B cell (primary cell): ENCODE measurements around the gene SDCCAG8. TPM values are rescaled to one million over a fixed set of nuclear protein-coding genes. Genes with fewer than 3 reads are reported as not detected.

Source experiments
- ATAC-seq: fragments of 200-7000 bp; cut with Tn5 transposase; one replicate; pipeline ENCODE4 v1.10.0; 2021; ENCODE audit warnings: low read depth, mild to moderate bottlenecking, moderate number of reproducible peaks, moderate library complexity
- CTCF ChIA-PET: fragments of 350-600 bp; sonication (Branson Sonifier 250); formaldehyde crosslinking; loops from one replicate; lab custom pipeline; 2021; ENCODE audit warnings: antibody characterized with exemption, inconsistent platforms; lab: Charles Lee
- POLR2A ChIA-PET: fragments of 350-600 bp; sonication (Branson Sonifier 250); formaldehyde crosslinking; loops from one replicate; lab custom pipeline; 2021; ENCODE audit warnings: antibody characterized with exemption; lab: Charles Lee
- DNase-seq: peaks from one replicate; pipeline ENCODE4 v3.0.0; 2013
- H2AFZ ChIP-seq: 2 replicates; pipeline ENCODE4 v1.6.1; 2012; ENCODE audit warnings: mild to moderate bottlenecking, low read depth, low read length; ENCODE audit not compliant: insufficient read depth, poor library complexity, severe bottlenecking
- H3K27ac ChIP-seq, 2 donors: 1 replicate in 1 of 2; 2 replicates in 1 of 2; pipeline ENCODE4 v1.5.1; 2012 to 2013; ENCODE audit warnings: low read length in 2 of 2, mild to moderate bottlenecking in 2 of 2, moderate library complexity in 1 of 2
- H3K27me3 ChIP-seq, 4 experiments: fragments of 200-600 bp in 1 of 4; sonication (generic) in 1 of 4; replicated peaks in 1 of 4; 1 replicate in 2 of 4; 2 replicates in 2 of 4; pipeline versions ENCODE4 v1.6.1 to v1.7.0; 2013 to 2016; ENCODE audit warnings: low read length in 3 of 4, mild to moderate bottlenecking in 2 of 4, mixed read lengths in 1 of 4, moderate library complexity in 1 of 4; ENCODE audit not compliant: insufficient read depth in 4 of 4, control insufficient read depth in 3 of 4; ENCODE audit errors: control extremely low read depth in 1 of 4
- H3K36me3 ChIP-seq, 2 experiments: replicated peaks in 1 of 2; 1 replicate in 1 of 2; 2 replicates in 1 of 2; pipeline versions ENCODE4 v1.6.1 to v1.7.1; 2013; ENCODE audit warnings: low read length in 1 of 2; ENCODE audit not compliant: insufficient read depth in 2 of 2, control insufficient read depth in 1 of 2; ENCODE audit errors: control extremely low read depth in 1 of 2, extremely low read depth in 1 of 2
- H3K4me1 ChIP-seq, 2 donors: fragments of 200-600 bp in 1 of 2; sonication (generic) in 1 of 2; 1 replicate in 1 of 2; 2 replicates in 1 of 2; pipeline versions ENCODE4 v1.5.1 to v1.6.1; 2013 to 2017; ENCODE audit warnings: low read length in 2 of 2; ENCODE audit not compliant: control insufficient read depth in 2 of 2, insufficient read depth in 2 of 2
- H3K4me2 ChIP-seq: replicated peaks from 2 replicates; pipeline ENCODE3; 2012; ENCODE audit warnings: mild to moderate bottlenecking, low read depth, low read length; ENCODE audit not compliant: poor library complexity, severe bottlenecking
- H3K4me3 ChIP-seq, 5 experiments: fragments of 200-600 bp in 1 of 5; sonication (generic) in 1 of 5; 1 replicate in 3 of 5; 2 replicates in 2 of 5; pipeline versions ENCODE4 v1.5.1 to v1.7.0; 2011 to 2016; ENCODE audit warnings: low read length in 4 of 5, mild to moderate bottlenecking in 4 of 5, low read depth in 2 of 5, control low read depth in 1 of 5, moderate library complexity in 1 of 5; ENCODE audit not compliant: insufficient read depth in 1 of 5; ENCODE audit errors: control extremely low read depth in 1 of 5, extremely low read depth in 1 of 5
- H3K79me2 ChIP-seq: fragments of 200-600 bp; sonication (generic); one replicate; pipeline ENCODE4 v1.6.0; 2016; ENCODE audit warnings: low read length; ENCODE audit not compliant: control insufficient read depth, insufficient read depth
- H3K9ac ChIP-seq: fragments of 200-600 bp; sonication (generic); 2 replicates; pipeline ENCODE4 v1.6.1; 2017; ENCODE audit warnings: mild to moderate bottlenecking, low read length, moderate library complexity
- H3K9me3 ChIP-seq, 3 donors: one replicate each; pipeline versions ENCODE4 v1.6.1 to v1.7.1; 2013; ENCODE audit warnings: low read length in 2 of 3; ENCODE audit not compliant: control insufficient read depth in 2 of 3, insufficient read depth in 1 of 3; ENCODE audit errors: control extremely low read depth in 1 of 3
- H4K20me1 ChIP-seq: 2 replicates; pipeline ENCODE4 v1.6.0; 2012; ENCODE audit warnings: mild to moderate bottlenecking, low read length; ENCODE audit not compliant: insufficient read depth, control insufficient read depth, poor library complexity, severe bottlenecking
- H3K27ac Mint-ChIP-seq: one replicate; pipeline ENCODE4 v1.8.0; 2021; ENCODE audit warnings: mixed read lengths
- H3K27me3 Mint-ChIP-seq: one replicate; pipeline ENCODE4 v1.8.0; 2021; ENCODE audit warnings: mixed read lengths
- H3K4me1 Mint-ChIP-seq: one replicate; pipeline ENCODE4 v1.8.0; 2021; ENCODE audit warnings: mixed read lengths
- H3K4me3 Mint-ChIP-seq: one replicate; pipeline ENCODE4 v1.8.0; 2021; ENCODE audit warnings: mixed read lengths
- H3K9me3 Mint-ChIP-seq: one replicate; pipeline ENCODE4 v1.8.0; 2022; ENCODE audit warnings: mixed read lengths; ENCODE audit not compliant: insufficient read depth
- CTCF ChIP-seq: fragments of 200-600 bp; IDR thresholded peaks from one replicate; pipeline ENCODE4 v1.8.0; 2022; ENCODE audit warnings: antibody characterized with exemption, mild to moderate bottlenecking
- EZH2 ChIP-seq: IDR thresholded peaks from 2 replicates; pipeline ENCODE4 v1.6.1; 2012; ENCODE audit warnings: borderline replicate concordance, low read depth, mild to moderate bottlenecking, moderate library complexity, low read length; ENCODE audit not compliant: insufficient read depth, poor library complexity, severe bottlenecking
- WGBS: methylation state at CpG from one replicate; pipeline ENCODE4 v1.1.5; 2013; ENCODE audit warnings: missing lambda C conversion rate; ENCODE audit not compliant: insufficient coverage; 5-methylcytosine and 5-hydroxymethylcytosine counted together
- intact Hi-C: fragments of 100-400 bp; cut with micrococcal nuclease; formaldehyde crosslinking; loops from one replicate; pipeline ENCODE4 v1.10.0; 2022
- polyA plus RNA-seq: library from polyadenylated mRNA; depleted of rRNA; stranded (reverse); fragments of >200 nt; gene quantifications from 2 replicates; pipeline ENCODE4 v1.2.3, GENCODE V29; 2012
- total RNA-seq, 2 donors: library from RNA; stranded (reverse); fragments of 120-200 nt in 1 of 2; gene quantifications; 1 replicate in 1 of 2; 2 replicates in 1 of 2; pipeline versions ENCODE4 v1.2.3 to v1.2.4, GENCODE V29; 2013 to 2022

SDCCAG8 gene
- total and polyA plus RNA-seq, 2 donors (not counting 1 experiment from before 2014, with no cell fraction given): 37.1 to 60.7 TPM

GRCh38 chr1:243546457-243546856 is 290.6 kb downstream of the SDCCAG8 start:
- ChIA-PET CTCF (no interaction called here), POLR2A (no interaction called here)
- Mint-ChIP-seq H3K4me1 (no peaks in the 10 kb centered on the region), H3K4me3 (no peak overlapping the region), H3K9me3 (no peaks in the 10 kb centered on the region), H3K27ac (no peak overlapping the region), H3K27me3 (no peaks in the 10 kb centered on the region)
- WGBS: no CpG with 5 or more reads among the region's 1 CpG
- no peak overlapping the region for H2AFZ ChIP-seq
- no peak overlapping the region for H3K27ac ChIP-seq
- H3K4me3 ChIP-seq: no peak overlapping the region
- no peak for TF ChIP-seq EZH2
- no peak for TF ChIP-seq CTCF
- H3K36me3 ChIP-seq: no peaks in the 10 kb centered on the region
- DNase-seq: no peak
- H3K79me2 ChIP-seq: no peaks in the 10 kb centered on the region
- H3K4me2 ChIP-seq: no peak overlapping the region
- no peak for ATAC-seq
- H3K9ac ChIP-seq: no peak overlapping the region
- no peaks in the 10 kb centered on the region for H4K20me1 ChIP-seq
- no peaks in the 10 kb centered on the region for H3K4me1 ChIP-seq
- intact Hi-C loops: no loop called here
- no peaks in the 10 kb centered on the region for H3K27me3 ChIP-seq
- no peaks in the 10 kb centered on the region for H3K9me3 ChIP-seq

DNA sequence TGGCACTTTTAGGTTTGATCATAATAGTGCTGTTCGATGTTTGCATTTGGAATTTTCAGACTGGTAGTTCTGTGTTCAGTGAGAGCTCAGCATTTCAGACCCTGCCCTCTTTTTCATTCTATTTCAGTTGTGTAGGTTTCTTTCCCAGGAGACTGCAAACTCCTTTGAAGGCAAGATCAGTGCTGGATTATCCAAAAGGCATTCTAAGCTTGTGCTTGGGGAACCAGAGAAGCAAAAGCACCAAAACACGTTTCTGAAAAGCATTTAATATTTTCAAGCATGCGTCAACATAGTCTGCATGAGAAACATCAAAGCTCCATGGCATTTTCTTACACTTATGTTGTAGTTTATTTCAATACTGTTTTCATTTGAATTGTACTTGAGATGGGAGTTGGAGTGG is 292.1 kb downstream of the SDCCAG8 start:
- Histone ChIP-seq H3K4me3 (no peak overlapping the region), H3K36me3 (no peaks in the 10 kb centered on the region), H3K4me1 (no peaks in the 10 kb centered on the region), H3K9me3 (no peaks in the 10 kb centered on the region), H3K9ac (no peak overlapping the region), H3K27ac (no peak overlapping the region), H3K4me2 (no peak overlapping the region), H4K20me1 (no peaks in the 10 kb centered on the region), H3K79me2 (no peaks in the 10 kb centered on the region), H2AFZ (no peak overlapping the region), H3K27me3 (no peaks in the 10 kb centered on the region)
- no peaks in the 10 kb centered on the region for H3K27me3 Mint-ChIP-seq
- ChIA-PET CTCF (interaction anchor here (0.9 to 1.2 kb wide), 4 partner anchors 11 to 724 kb away, joined by 3 read pairs; no protein-coding TSS in a partner anchor), POLR2A (no interaction called here)
- no peak overlapping the region for H3K4me3 Mint-ChIP-seq
- intact Hi-C loops: no loop called here
- WGBS: no CpG with 5 or more reads among the region's 3 CpGs
- no peak overlapping the region for H3K27ac Mint-ChIP-seq
- TF ChIP-seq EZH2: no peak
- no peak for TF ChIP-seq CTCF
- no peaks in the 10 kb centered on the region for H3K4me1 Mint-ChIP-seq
- DNase-seq (no peak), ATAC-seq (no peak)
- H3K9me3 Mint-ChIP-seq: no peaks in the 10 kb centered on the region
